Stimulated activated CD8-positive, alpha-beta memory T cell treated with anti-CD3 and anti-CD28 coated beads, Interleukin-2, amount 100 ng/mL, for 48 hours (primary cell): Measurements from ENCODE around the gene CLK1.
"Not testable (repeated sequence)": the region's sequence is repeated elsewhere in the genome, so short reads cannot be mapped to it uniquely, and the experiment has no call there.

ENCODE experiments used
- DNase-seq, 2 donors: peaks; one replicate each; pipeline ENCODE4 v3.0.0-alpha.2; 2020; ENCODE audit warnings: low read depth in 2 of 2

The CLK1 gene

DNA sequence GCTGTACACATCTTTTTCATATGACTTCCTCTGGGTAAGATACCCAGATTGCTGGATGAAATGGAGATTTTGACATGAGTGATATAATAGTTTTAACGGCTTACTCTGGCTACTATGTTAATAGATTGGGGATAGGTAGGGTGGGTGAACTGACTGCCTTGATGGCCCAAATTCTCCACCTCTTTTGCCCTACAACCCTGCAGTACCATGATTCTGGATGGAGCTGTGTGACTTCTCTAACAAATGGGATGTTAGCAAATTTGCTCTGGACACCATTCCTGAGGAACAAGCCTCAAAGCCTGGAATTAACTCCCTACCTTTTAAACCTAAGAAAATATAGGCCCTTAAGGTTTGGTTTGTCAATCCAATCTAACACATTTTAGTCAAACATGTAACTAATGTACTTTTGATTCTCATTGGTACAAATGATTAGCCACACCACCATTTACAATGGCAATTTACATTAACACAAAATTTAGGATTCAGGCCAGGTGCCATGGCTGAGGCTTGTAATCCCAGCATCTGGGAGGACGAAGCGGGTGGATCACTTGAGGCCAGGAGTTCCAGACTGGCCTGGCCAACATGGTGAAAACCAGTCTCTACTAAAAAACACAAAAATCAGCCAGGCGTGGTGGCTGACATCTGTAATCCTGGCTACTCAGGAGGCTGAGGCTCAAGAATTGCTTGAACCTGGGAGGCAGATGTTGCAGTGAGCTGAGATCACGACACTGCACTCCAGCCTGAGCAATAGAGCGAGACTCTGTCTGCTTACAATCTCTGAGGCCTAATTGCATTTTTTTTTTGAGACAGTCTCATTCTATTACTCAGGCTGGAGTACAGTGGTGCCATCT is 12.8 kb downstream of the CLK1 start:
- DNase-seq: no peak

DNA sequence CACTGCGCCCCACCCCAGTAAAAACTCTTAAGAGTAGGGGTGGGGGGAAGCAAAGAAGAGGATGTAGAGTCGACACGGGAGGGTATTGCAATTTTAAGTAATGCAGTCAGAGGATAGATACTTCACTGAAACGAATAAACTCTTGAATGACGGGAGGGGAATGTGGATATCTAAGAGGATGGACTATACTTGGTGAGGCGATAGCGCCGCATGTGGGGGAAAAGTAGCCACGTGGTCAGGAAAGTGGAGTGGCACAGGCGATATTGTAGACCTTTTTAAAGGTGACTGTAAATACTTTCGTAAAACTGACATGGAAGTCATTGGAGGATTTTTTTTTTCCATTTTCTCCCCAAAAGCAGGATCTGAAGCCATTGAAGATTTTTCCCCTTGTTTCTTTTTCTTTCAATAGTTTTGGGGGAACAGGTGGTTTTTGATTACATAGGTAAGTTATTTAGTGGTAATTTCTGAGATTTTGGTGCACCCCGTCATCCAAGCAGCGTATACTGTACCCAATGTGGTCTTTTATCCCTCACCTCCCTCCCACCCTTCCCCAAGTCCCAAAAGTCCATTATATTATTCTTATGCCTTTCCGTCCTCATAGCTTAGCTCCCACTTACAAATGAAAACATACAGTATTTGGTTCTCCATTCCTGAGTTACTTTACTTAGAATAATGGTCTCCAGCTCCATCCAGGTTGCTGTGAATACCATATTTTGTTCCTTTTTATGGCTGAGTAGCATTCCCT is 13.8 kb downstream of the CLK1 start:
- no peak for DNase-seq

GRCh38 chr2:200847939-200848338 is 16.5 kb downstream of the CLK1 start:
- no peak for DNase-seq

DNA sequence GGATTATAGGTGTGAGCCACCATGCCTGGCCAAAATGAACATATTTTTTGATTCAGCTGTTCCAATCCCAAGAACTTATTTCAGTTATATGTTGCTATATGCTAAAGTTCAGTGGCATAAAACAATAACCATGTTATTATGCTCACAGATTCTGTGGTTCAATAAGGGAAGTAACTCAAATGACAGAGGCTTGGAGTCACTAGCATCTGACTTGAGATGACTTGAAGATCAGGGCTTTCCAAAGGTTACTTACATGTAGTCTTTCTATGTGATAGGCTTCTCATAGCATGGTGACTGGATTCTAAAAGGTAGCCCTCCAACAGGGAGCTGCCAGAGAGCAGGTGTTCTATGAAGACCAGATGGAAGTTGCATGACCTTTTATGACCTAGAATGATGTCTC is 17.2 kb downstream of the CLK1 start:
- no peak for DNase-seq

DNA sequence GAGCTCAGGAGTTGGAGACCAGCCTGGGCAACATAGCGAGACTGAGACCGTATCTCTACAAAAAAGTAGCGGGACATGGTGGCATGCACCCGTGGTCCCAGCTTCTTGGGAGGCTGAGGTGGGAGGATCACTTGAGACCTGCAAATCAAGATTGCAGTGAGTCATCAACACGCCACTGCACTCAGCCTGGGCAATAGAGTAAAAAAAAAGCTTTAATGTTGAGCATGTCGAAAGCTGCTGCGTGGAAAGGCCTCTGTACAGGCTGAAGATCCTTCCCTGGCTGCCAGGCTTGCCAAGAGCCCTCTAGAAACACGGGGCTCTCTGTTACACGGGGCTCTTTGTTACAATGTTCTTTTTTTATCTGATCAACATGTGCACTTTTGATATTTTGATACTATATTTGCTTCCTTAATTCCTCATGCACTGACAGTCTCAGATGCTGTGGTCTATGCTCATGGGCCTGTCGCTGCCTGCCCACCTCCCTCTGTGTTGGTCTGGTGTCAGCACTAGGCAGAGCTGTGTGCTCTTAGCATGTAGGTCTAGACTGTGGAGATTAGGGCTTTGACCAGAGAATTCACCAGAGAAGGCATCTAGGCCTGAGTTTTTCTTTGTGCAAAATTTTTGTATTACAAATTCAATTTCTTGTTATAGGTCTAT is 18.7 kb downstream of the CLK1 start:
- no peak for DNase-seq

- DNase-seq: no peak
Observed at GRCh38 chr2:200845194-200845593, 19.3 kb downstream of the CLK1 start.

DNA sequence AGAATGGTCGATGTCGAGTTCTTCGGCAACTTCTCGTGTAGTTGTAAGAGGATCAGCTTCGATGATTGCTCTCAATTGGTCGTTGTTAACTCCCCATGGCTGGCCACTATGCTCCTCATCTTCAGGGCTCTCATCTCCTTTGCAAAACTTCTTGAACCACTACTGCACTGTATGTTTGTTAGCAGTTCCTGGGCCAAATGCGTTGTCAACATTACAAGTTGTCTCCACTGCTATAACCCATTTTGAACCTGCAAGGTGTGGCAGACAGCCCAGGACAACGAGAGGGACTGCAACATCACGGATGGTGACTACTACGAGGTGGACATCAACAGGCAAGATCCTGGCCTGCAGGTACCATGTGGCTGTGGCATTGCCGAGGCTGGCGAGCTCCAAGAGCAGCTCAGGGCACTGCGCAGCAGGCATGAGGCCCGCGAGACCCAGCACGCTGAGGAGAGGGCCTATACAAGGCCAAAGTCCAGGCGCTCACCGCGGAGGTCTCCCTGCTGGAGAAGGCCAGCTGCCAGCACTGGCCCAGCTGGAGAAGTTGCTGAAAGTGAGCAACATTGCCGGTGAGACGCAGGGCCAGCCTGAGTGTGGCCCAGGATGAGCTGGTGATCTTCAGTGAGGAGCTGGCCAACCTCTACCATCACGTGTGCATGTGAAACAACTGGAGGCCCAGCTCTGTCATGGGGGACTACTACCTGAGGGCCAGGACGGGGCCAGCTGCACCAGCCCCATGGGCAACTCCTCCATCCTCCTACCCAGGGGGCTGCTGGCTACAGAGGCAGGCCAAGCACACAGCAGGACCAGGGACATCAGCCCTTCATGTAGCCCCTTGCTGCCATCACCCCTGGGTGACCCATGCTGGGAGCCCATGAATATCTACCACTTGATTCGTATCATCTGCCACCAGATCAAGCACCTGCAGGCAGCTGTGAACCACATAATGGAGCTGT is 20.2 kb downstream of the CLK1 start:
- no peak for DNase-seq

- DNase-seq: no peak
Observed at GRCh38 chr2:200839513-200839912, 24.9 kb downstream of the CLK1 start.

DNA sequence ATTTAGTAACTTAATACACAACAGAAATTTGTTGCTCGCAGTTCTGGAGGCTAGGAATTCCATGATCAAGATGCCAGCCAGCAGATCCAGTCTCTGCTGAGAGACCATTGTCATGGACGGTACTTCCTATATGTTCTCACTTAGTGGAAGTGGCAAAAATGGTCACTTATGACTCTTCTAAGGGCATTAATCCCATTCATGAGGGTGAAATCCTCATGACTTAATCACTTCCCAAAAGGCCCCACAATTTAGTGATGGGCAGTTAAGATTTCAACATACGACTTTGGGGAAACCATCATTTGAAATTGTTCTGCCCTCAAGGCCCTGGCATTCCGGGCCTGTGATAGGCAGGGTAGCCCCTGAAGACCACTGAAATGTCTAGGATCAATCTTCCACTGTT is 29.8 kb downstream of the CLK1 start:
- no peak for DNase-seq

GRCh38 chr2:200829258-200829655 is 35.2 kb downstream of the CLK1 start:
- no peak for DNase-seq

- no peak for DNase-seq
Observed at GRCh38 chr2:200828572-200829257, 35.7 kb downstream of the CLK1 start.

- no peak for DNase-seq
Observed at GRCh38 chr2:200828104-200828503, 36.4 kb downstream of the CLK1 start.

GRCh38 chr2:200821686-200822245 is 42.7 kb downstream of the CLK1 start:
- DNase-seq: no peak

- DNase-seq: no peak
Observed at GRCh38 chr2:200820573-200821234, 43.8 kb downstream of the CLK1 start.

GRCh38 chr2:200818732-200819131 is 45.7 kb downstream of the CLK1 start:
- not testable (repeated sequence) for DNase-seq

- no peak for DNase-seq
Observed at GRCh38 chr2:200814917-200815316, 49.5 kb downstream of the CLK1 start.

DNA sequence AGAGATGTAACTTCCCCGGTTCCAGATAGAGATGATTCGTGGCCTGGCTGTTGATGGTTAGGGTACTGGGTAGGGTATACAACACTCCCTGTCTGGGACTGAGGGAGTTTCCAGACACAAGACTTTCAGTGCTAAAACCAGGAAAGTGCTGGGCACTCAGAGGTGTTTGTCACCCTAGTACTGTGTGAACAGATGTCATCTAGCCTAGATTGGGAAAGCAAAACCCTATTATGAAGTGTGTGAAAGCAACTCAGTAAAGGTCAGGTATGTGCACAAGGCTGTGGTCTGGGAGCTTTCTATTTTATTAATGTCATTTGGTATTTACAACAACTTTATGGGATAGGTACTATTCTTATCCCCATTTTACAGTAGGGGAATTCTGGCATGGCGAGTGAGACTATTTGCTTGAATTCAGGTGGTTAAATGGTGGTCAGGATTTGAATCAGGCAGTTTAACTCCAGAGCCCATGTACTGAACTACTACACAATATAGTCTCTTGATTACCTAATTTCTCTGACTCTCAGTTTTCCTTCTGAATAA is 50.1 kb downstream of the CLK1 start:
- DNase-seq: peak in 1 of 2 donors; percentile 12

- peak; percentile 49 to 63 for DNase-seq
Observed at GRCh38 chr2:200812122-200813022, 52.1 kb downstream of the CLK1 start.
